Esophagus muscularis mucosa (tissue), 4 donors: ENCODE measurements around the gene KRTAP4-8. TPM values are rescaled to one million over a fixed set of nuclear protein-coding genes. Genes with fewer than 3 reads are reported as not detected.
"Not testable (repeated sequence)": the region's sequence is repeated elsewhere in the genome, so short reads cannot be mapped to it uniquely, and the experiment has no call there.

Experiments used
- DNase-seq: peaks from one replicate; pipeline ENCODE4 v3.0.0-alpha.2; 2017; ENCODE audit errors: extremely low spot score
- H3K27ac ChIP-seq, 4 donors: fragments of 200-600 bp; sonication (generic); replicated peaks in 1 of 4; 1 replicate in 3 of 4; 2 replicates in 1 of 4; pipeline ENCODE4 v1.5.1; 2016 to 2019; ENCODE audit warnings: mild to moderate bottlenecking in 1 of 4
- H3K27me3 ChIP-seq, 4 donors: fragments of 200-600 bp; sonication (generic); one replicate each; pipeline versions ENCODE4 v1.5.1 to v1.6.0; 2016 to 2019
- H3K36me3 ChIP-seq, 4 donors: fragments of 200-600 bp; sonication (generic); one replicate each; pipeline ENCODE4 v1.5.1; 2016 to 2019
- H3K4me1 ChIP-seq, 4 donors: fragments of 200-600 bp; sonication (generic); one replicate each; pipeline ENCODE4 v1.5.1; 2016 to 2019
- H3K4me3 ChIP-seq, 4 donors: fragments of 200-600 bp; sonication (generic); 1 replicate in 2 of 4; 2 replicates in 2 of 4; pipeline ENCODE4 v1.5.1; 2016 to 2019; ENCODE audit warnings: mild to moderate bottlenecking in 4 of 4, moderate library complexity in 1 of 4
- H3K9me3 ChIP-seq, 4 donors: fragments of 200-600 bp; sonication (generic); 1 replicate in 3 of 4; 2 replicates in 1 of 4; pipeline ENCODE4 v1.5.1; 2016 to 2019
- EP300 ChIP-seq: sonication (generic); formaldehyde crosslinking; IDR thresholded peaks from one replicate; pipeline ENCODE4 v1.6.1; 2017; ENCODE audit warnings: antibody characterized with exemption
- POLR2A ChIP-seq: fragments of 450-650 bp; IDR thresholded peaks from one replicate; pipeline ENCODE4 v1.6.1; 2017; ENCODE audit warnings: antibody characterized with exemption, moderate library complexity, mild to moderate bottlenecking, low read depth
- POLR2AphosphoS5 ChIP-seq, 2 donors: sonication (generic); formaldehyde crosslinking; IDR thresholded peaks; one replicate each; pipeline ENCODE4 v1.6.1; 2017; ENCODE audit warnings: antibody characterized with exemption in 2 of 2
- WGBS: methylation state at CpG from one replicate; pipeline ENCODE4 v1.1.5; 2018; 5-methylcytosine and 5-hydroxymethylcytosine counted together
- intact Hi-C: fragments of 100-400 bp; cut with DNase I; formaldehyde crosslinking; loops from one replicate; pipeline ENCODE4 v1.15.1; 2023
- total RNA-seq, 4 donors: library from RNA; depleted of rRNA; stranded (reverse); fragments of >200 nt; gene quantifications; one replicate each; pipeline versions ENCODE4 v1.1.0 to v1.2.1, GENCODE V29; 2016
- TF ChIP-seq, protein P1 (sequence below), 3 experiments: fragments of 200-600 bp in 2 of 3; fragments of 450-650 bp in 1 of 3; sonication (generic) in 2 of 3; IDR thresholded peaks; one replicate each; pipeline ENCODE4 v1.5.1; 2017 to 2019; ENCODE audit warnings: antibody characterized with exemption in 3 of 3, mild to moderate bottlenecking in 2 of 3, moderate library complexity in 1 of 3

Gene KRTAP4-8
- total RNA-seq, result not detected

GRCh38 chr17:41098042-41098441 is at the start of gene KRTAP4-8:
KRTAP4-8 (minus strand) TSS chr17:41098142; CDS start chr17:41098084, 58 bp downstream.
- no peaks in the 10 kb centered on the region for H3K9me3 ChIP-seq
- H3K27ac ChIP-seq, result no peak within 1 kb of the TSS
- no peaks in the 10 kb centered on the region for H3K36me3 ChIP-seq
- no peak within 1 kb of the TSS for H3K4me3 ChIP-seq
- TF ChIP-seq, protein P1, sequence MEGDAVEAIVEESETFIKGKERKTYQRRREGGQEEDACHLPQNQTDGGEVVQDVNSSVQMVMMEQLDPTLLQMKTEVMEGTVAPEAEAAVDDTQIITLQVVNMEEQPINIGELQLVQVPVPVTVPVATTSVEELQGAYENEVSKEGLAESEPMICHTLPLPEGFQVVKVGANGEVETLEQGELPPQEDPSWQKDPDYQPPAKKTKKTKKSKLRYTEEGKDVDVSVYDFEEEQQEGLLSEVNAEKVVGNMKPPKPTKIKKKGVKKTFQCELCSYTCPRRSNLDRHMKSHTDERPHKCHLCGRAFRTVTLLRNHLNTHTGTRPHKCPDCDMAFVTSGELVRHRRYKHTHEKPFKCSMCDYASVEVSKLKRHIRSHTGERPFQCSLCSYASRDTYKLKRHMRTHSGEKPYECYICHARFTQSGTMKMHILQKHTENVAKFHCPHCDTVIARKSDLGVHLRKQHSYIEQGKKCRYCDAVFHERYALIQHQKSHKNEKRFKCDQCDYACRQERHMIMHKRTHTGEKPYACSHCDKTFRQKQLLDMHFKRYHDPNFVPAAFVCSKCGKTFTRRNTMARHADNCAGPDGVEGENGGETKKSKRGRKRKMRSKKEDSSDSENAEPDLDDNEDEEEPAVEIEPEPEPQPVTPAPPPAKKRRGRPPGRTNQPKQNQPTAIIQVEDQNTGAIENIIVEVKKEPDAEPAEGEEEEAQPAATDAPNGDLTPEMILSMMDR (IDR thresholded peaks at IDR 0.05), result no peak
- TF ChIP-seq EP300, result no peak
- TF ChIP-seq POLR2A, result no peak
- no peak for TF ChIP-seq POLR2AphosphoS5 (IDR thresholded peaks at IDR 0.05)
- H3K27me3 ChIP-seq, result peaks cover 0 to 11% (median 0%) of the 10 kb centered on the region in 4 donors
- WGBS, result 89% methylated on average over 3 of the region's 4 CpGs
- DNase-seq, result no peak
- H3K4me1 ChIP-seq, result no peaks in the 10 kb centered on the region
- intact Hi-C loops, result no loop called here

DNA sequence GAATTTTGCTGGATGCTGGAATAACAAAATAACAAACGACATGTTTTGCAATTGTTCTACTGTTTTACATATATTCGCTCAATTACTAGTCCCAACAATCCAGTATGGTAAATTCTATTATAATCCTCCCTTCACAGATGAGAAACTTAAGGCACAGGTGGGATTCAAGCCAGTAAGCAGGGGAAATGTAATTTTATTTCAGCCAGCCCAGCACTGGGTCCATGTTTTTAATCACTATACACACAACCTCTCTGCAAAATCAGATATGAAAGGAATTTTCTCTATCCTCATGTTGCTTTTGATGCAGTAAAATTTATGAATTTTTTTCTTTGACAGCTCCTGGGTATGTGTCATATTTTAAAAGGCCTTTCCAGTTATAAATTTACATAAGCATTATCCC is 47.3 kb upstream of the KRTAP4-8 start:
- Histone ChIP-seq H3K4me1 (no peaks in the 10 kb centered on the region), H3K9me3 (peaks cover 0 to 27% (median 8%) of the 10 kb centered on the region in 4 donors), H3K27ac (no peak overlapping the region), H3K36me3 (no peaks in the 10 kb centered on the region), H3K4me3 (no peak overlapping the region), H3K27me3 (no peaks in the 10 kb centered on the region)
- intact Hi-C loops, result no loop called here
- TF ChIP-seq POLR2AphosphoS5 (IDR thresholded peaks at IDR 0.05) (no peak), EP300 (no peak), POLR2A (no peak)
- TF ChIP-seq, protein P1 (IDR thresholded peaks at IDR 0.05), result no peak
- no peak for DNase-seq
- 93% methylated on average over 2 of the region's 2 CpGs for WGBS

DNA sequence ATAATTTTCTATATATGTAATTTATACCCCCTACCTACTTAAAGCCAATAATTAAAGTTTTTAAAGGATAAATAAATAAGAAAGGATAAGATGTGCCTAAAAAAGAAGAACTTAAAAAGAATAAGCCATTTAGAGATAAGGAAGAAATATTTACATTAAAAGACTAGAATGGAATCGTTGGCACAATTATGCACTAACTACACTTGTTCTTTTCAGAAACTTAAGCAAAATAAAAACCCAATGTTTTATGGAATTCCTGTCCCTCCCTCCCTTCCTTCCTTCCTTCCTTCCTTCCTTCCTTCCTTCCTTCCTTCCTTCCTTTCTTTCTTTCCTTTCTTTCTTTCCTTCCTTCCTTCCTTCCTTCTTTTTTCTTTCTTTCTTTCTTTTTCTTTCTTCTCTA is 46.9 kb upstream of the KRTAP4-8 start:
- 84% methylated on average over 1 of the region's 1 CpG for WGBS
- peaks cover 0 to 4% (median 0%) of the 10 kb centered on the region in 4 donors for H3K27me3 ChIP-seq
- no peaks in the 10 kb centered on the region for H3K4me1 ChIP-seq
- H3K36me3 ChIP-seq, result no peaks in the 10 kb centered on the region
- H3K9me3 ChIP-seq, result peaks cover 0 to 32% (median 9%) of the 10 kb centered on the region in 4 donors
- no peak overlapping the region for H3K27ac ChIP-seq
- no peak for DNase-seq
- intact Hi-C loops, result no loop called here
- TF ChIP-seq EP300 (no peak), POLR2AphosphoS5 (IDR thresholded peaks at IDR 0.05) (no peak), POLR2A (no peak)
- TF ChIP-seq, protein P1 (IDR thresholded peaks at IDR 0.05), result no peak
- H3K4me3 ChIP-seq, result no peak overlapping the region

- Histone ChIP-seq H3K9me3 (peaks cover 0 to 35% (median 12%) of the 10 kb centered on the region in 4 donors), H3K4me3 (no peak overlapping the region), H3K36me3 (no peaks in the 10 kb centered on the region), H3K27ac (no peak overlapping the region), H3K4me1 (no peaks in the 10 kb centered on the region), H3K27me3 (peaks cover 0 to 7% (median 0%) of the 10 kb centered on the region in 4 donors)
- intact Hi-C loops, result no loop called here
- TF ChIP-seq EP300 (no peak), POLR2AphosphoS5 (IDR thresholded peaks at IDR 0.05) (no peak), POLR2A (no peak)
- TF ChIP-seq, protein P1 (IDR thresholded peaks at IDR 0.05), result no peak
- no peak for DNase-seq
These were observed 43.4 kb upstream of the KRTAP4-8 start for GRCh38 chr17:41141361-41141760.

DNA sequence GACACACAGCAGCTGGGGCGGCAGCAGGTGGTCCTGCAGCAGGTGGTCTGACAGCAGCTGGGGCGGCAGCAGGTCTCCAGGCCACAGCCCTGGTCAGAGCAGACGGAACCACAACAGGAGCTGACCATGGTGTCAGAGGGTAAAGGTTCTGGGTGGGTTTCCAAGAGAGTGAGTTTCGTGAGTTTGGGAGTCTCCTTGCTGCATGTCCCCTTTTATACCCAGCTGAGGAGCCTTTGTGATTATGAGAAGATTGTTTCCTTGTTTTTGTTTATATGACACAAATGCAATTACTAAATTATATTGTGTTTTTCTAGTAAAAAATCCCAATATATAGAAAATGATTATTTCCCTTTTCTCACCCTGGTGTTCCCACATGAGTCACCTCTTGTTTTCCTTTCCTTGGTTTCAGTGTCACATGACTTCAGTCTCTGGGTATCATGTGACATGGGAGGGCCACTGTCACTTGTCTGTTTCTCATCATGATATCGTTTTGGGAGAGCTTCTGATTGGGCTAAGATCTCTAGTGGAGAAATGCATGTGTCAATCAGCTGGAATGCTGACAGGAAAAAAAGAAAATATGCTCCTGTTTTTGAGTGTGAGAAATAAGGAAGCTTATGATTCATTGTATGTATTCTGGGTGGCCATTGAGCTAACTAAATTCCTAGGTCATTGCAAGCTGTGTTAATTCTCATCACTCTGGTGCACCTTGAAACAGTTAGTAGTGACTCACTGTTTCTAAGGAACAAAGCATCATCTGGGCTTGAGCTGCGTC is 42.6 kb upstream of the KRTAP4-8 start, which contains the start of gene KRTAP4-6:
Gene KRTAP4-6 (minus strand): TSS at position 185 of the 772 bp plus-strand sequence. CDS start 57 bp downstream, at position 128.
- DNase-seq, result no peak
- WGBS, result 79% methylated on average over 6 of the region's 6 CpGs

GRCh38 chr17:41139865-41140264 is 41.9 kb upstream of the KRTAP4-8 start:
- H3K27ac ChIP-seq, H3K27me3 ChIP-seq, H3K4me1 ChIP-seq, H3K36me3 ChIP-seq, H3K4me3 ChIP-seq, intact Hi-C loops, DNase-seq: not testable (repeated sequence)
- WGBS, result 87% methylated on average over 9 of the region's 12 CpGs
- H3K9me3 ChIP-seq, result peaks cover 0 to 35% (median 12%) of the 10 kb centered on the region in 4 donors

More for the DNA sequence above, 42.6 kb upstream of the KRTAP4-8 start, which contains the start of gene KRTAP4-6:
- Histone ChIP-seq H3K4me1 (no peaks in the 10 kb centered on the region), H3K9me3 (peaks cover 0 to 35% (median 12%) of the 10 kb centered on the region in 4 donors), H3K36me3 (no peaks in the 10 kb centered on the region), H3K27me3 (peaks cover 0 to 7% (median 0%) of the 10 kb centered on the region in 4 donors), H3K4me3 (no peak within 1 kb of the TSS), H3K27ac (no peak within 1 kb of the TSS)
- TF ChIP-seq, protein P1 (IDR thresholded peaks at IDR 0.05), result no peak
- TF ChIP-seq EP300 (no peak), POLR2AphosphoS5 (IDR thresholded peaks at IDR 0.05) (no peak), POLR2A (no peak)
- intact Hi-C loops, result no loop called here
